Activated naive CD8-positive, alpha-beta T cell (primary cell): Measurements from ENCODE around the gene GLYATL3.
A peak's percentile ranks its signal among the peaks of the same experiment; 100 is the strongest.

ENCODE experiments used
- H3K27ac Mint-ChIP-seq: one replicate; pipeline ENCODE4 v1.8.0; 2021; ENCODE audit warnings: mixed read lengths
- H3K27me3 Mint-ChIP-seq: one replicate; pipeline ENCODE4 v1.8.0; 2021; ENCODE audit warnings: mixed read lengths
- H3K36me3 Mint-ChIP-seq: one replicate; pipeline ENCODE4 v1.8.0; 2021; ENCODE audit warnings: mixed read lengths
- H3K4me1 Mint-ChIP-seq: one replicate; pipeline ENCODE4 v1.8.0; 2021; ENCODE audit warnings: low read depth, mixed read lengths
- H3K4me3 Mint-ChIP-seq: one replicate; pipeline ENCODE4 v1.8.0; 2021; ENCODE audit warnings: mild to moderate bottlenecking, mixed read lengths
- H3K9me3 Mint-ChIP-seq: one replicate; pipeline ENCODE4 v1.8.0; 2021; ENCODE audit warnings: low read depth, mixed read lengths

GLYATL3 gene

DNA sequence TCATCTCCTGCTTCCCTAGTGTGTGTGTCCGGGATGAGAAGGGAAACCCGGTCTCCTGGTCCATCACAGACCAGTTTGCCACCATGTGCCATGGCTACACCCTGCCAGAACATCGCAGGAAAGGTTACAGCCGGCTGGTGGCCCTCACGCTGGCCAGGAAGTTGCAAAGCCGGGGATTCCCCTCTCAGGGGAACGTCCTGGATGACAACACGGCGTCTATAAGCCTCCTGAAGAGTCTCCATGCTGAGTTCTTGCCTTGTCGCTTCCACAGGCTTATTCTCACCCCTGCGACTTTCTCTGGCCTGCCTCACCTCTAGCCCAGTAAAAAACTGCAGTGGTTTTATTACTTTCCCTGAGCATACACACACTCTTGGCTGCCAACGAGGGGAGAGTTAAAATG, 26.9 kb downstream of the GLYATL3 start:
- H3K4me1 Mint-ChIP-seq, result no peaks in the 10 kb centered on the region
- H3K36me3 Mint-ChIP-seq, result no peaks in the 10 kb centered on the region
- no peak overlapping the region for H3K27ac Mint-ChIP-seq
- no peak overlapping the region for H3K4me3 Mint-ChIP-seq
- no peaks in the 10 kb centered on the region for H3K9me3 Mint-ChIP-seq
- no peaks in the 10 kb centered on the region for H3K27me3 Mint-ChIP-seq

GRCh38 chr6:49527320-49527719, 27.6 kb downstream of the GLYATL3 start:
- H3K4me3 Mint-ChIP-seq, result no peak overlapping the region
- H3K9me3 Mint-ChIP-seq, result no peaks in the 10 kb centered on the region
- H3K27ac Mint-ChIP-seq, result no peak overlapping the region
- peaks cover 2% of the 10 kb centered on the region for H3K4me1 Mint-ChIP-seq
- peaks cover 5% of the 10 kb centered on the region for H3K27me3 Mint-ChIP-seq
- no peaks in the 10 kb centered on the region for H3K36me3 Mint-ChIP-seq

- Mint-ChIP-seq H3K9me3 (no peaks in the 10 kb centered on the region), H3K4me1 (peaks cover 2% of the 10 kb centered on the region), H3K27me3 (peaks cover 5% of the 10 kb centered on the region), H3K4me3 (no peak overlapping the region), H3K27ac (no peak overlapping the region), H3K36me3 (no peaks in the 10 kb centered on the region)
These were observed 28.8 kb downstream of the GLYATL3 start for GRCh38 chr6:49528571-49528970.

DNA sequence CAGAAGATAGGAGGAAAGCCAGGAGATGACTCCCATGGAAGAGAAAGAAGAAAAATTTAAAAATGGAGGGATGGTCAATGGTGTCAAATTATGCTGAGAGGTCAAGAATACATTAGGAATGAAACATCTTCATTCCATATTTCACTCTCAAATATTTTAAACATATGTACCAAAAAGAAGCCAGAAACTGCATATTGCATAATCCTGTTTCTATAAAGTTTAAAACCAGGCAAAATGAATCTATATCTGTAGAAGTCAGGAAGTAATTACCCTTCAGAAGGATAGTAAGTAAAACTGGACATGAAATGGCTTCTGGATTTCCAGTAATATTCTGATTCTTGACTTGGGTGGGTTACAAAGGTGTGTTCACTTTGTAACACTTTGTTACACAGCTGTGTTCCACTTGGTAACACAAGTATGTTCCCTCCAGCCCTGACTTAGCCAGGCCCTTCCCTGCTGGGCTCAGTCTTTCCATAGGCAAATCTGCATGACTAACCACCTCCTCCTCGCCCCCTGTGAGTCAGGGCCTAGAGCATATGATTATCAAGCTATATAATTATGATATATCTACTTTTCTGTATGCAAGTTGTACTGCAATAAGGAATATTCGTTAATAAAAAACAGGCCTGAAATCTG, 30.5 kb downstream of the GLYATL3 start:
- Mint-ChIP-seq H3K27me3 (peaks cover 5% of the 10 kb centered on the region), H3K4me1 (peaks cover 2% of the 10 kb centered on the region), H3K36me3 (no peaks in the 10 kb centered on the region), H3K9me3 (no peaks in the 10 kb centered on the region), H3K4me3 (no peak overlapping the region), H3K27ac (no peak overlapping the region)

- H3K4me3 Mint-ChIP-seq, result peak overlapping the region; percentile 51
- peaks cover 2% of the 10 kb centered on the region for H3K4me1 Mint-ChIP-seq
- no peaks in the 10 kb centered on the region for H3K36me3 Mint-ChIP-seq
- H3K9me3 Mint-ChIP-seq, result no peaks in the 10 kb centered on the region
- peaks cover 5% of the 10 kb centered on the region for H3K27me3 Mint-ChIP-seq
- no peak overlapping the region for H3K27ac Mint-ChIP-seq
These were observed 32.2 kb downstream of the GLYATL3 start for GRCh38 chr6:49531774-49532569.

DNA sequence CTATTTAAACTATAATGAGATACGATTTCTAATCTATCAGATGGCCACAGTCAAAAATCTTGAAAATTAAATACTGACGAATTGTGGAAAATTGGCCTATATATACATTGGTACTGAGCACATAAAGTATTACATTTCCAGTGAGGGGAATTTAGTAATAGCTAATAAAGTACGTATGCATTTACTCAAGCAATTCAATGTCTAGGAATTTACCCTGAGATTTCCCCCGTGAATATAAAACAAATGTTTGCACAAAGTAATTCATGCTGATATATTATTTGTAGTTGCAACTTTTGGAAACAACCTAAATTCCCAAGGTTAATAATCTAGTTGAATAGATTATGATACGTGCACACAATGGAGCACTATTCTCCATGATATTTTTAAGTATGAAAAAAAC, 36.1 kb downstream of the GLYATL3 start:
- peaks cover 2% of the 10 kb centered on the region for H3K4me1 Mint-ChIP-seq
- H3K4me3 Mint-ChIP-seq, result no peak overlapping the region
- H3K36me3 Mint-ChIP-seq, result no peaks in the 10 kb centered on the region
- H3K27me3 Mint-ChIP-seq, result peaks cover 5% of the 10 kb centered on the region
- H3K27ac Mint-ChIP-seq, result no peak overlapping the region
- H3K9me3 Mint-ChIP-seq, result no peaks in the 10 kb centered on the region

DNA sequence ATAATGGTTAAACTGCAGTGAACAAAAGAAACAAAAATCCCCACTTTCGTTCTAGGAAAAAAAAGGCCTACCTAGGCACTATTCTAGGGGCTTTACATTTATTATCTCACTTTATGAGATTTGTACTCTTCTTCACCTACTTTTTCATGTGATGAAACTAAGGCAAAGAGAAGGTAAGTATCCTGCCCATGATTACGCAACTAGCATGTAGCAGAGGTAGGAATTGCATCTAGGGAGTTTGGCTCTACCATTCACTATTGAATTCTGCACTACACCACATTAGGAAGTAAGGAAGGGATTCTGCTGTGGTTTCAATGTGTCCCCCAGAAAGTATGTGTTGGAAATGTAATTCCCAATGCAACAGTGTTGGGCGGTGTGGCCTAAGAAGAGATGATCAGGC, 39.4 kb downstream of the GLYATL3 start:
- no peaks in the 10 kb centered on the region for H3K4me1 Mint-ChIP-seq
- no peak overlapping the region for H3K27ac Mint-ChIP-seq
- H3K9me3 Mint-ChIP-seq, result no peaks in the 10 kb centered on the region
- no peaks in the 10 kb centered on the region for H3K27me3 Mint-ChIP-seq
- no peaks in the 10 kb centered on the region for H3K36me3 Mint-ChIP-seq
- no peak overlapping the region for H3K4me3 Mint-ChIP-seq

DNA sequence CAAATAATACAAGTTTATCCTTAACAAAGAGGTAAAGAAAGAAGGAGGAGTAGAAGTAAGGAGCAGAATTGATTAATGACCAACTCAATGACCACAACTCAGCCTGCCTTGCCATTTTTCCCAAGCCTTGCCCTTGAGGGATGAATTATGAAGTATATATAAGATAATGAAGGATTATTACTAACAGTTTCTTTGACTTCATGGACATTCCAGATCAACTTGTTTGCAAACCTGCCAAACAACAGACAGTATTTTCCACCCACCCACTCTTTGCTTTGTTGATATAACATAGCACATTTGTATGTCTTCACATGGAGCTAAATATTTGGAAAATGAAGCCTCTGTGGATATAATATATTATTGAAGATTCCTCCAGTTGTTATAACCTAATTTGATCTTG, 40.9 kb downstream of the GLYATL3 start:
- Mint-ChIP-seq H3K27me3 (no peaks in the 10 kb centered on the region), H3K27ac (no peak overlapping the region), H3K4me1 (no peaks in the 10 kb centered on the region), H3K4me3 (no peak overlapping the region), H3K36me3 (no peaks in the 10 kb centered on the region), H3K9me3 (no peaks in the 10 kb centered on the region)

DNA sequence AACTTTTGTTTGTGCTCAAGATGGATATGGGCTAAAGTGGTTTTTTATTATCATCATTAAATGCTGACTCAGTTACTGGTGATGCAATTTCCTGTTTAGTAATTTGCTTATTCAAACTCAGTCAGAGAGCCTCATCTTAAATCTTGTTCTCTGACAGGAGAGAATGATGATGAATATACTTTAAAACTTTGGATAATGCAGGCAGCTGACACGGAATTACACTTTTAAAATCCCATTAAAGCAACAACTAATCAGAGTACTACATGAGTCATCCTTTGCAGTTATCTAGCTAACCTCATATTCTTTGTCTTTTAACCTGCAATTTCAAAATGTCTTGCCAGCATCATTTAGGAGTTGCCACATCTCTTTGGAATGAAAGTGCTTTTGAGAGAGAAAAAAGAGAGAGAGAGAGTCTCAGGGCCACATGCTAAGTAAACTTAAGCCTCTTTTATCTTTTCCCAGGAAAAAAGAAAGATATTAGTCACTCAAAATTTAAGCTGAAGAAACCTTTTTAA, 41.5 kb downstream of the GLYATL3 start:
- no peak overlapping the region for H3K4me3 Mint-ChIP-seq
- no peak overlapping the region for H3K27ac Mint-ChIP-seq
- H3K4me1 Mint-ChIP-seq, result no peaks in the 10 kb centered on the region
- no peaks in the 10 kb centered on the region for H3K9me3 Mint-ChIP-seq
- H3K27me3 Mint-ChIP-seq, result no peaks in the 10 kb centered on the region
- no peaks in the 10 kb centered on the region for H3K36me3 Mint-ChIP-seq

- no peaks in the 10 kb centered on the region for H3K4me1 Mint-ChIP-seq
- no peak overlapping the region for H3K4me3 Mint-ChIP-seq
- no peaks in the 10 kb centered on the region for H3K9me3 Mint-ChIP-seq
- no peaks in the 10 kb centered on the region for H3K36me3 Mint-ChIP-seq
- peaks cover 4% of the 10 kb centered on the region for H3K27me3 Mint-ChIP-seq
- no peak overlapping the region for H3K27ac Mint-ChIP-seq
These were observed 42.2 kb downstream of the GLYATL3 start for GRCh38 chr6:49541936-49542335.

GRCh38 chr6:49543087-49543858, 43.5 kb downstream of the GLYATL3 start:
- Mint-ChIP-seq H3K27me3 (peaks cover 5% of the 10 kb centered on the region), H3K36me3 (no peaks in the 10 kb centered on the region), H3K27ac (no peak overlapping the region), H3K9me3 (no peaks in the 10 kb centered on the region), H3K4me3 (no peak overlapping the region), H3K4me1 (no peaks in the 10 kb centered on the region)

DNA sequence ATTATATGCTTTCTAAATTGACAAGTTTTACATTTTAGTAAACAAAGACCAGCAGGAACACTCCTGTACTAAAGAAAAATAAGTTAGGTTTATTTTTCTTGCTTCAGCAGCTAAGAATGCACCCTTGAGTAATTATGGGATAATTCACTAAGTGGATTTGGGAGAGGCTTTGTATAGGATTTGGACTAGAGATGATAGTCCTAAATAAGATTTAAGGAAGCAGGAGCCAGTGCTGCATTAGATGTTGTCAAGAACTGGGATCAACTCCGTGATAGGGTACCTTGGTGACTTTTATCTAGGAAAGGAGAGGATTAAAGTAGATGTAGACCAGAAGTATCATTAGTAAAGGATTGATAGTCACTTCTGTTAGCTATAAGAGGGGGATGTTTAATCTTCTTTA, 46.6 kb downstream of the GLYATL3 start:
- H3K27ac Mint-ChIP-seq, result no peak overlapping the region
- no peaks in the 10 kb centered on the region for H3K9me3 Mint-ChIP-seq
- H3K4me3 Mint-ChIP-seq, result no peak overlapping the region
- peaks cover 10% of the 10 kb centered on the region for H3K27me3 Mint-ChIP-seq
- H3K4me1 Mint-ChIP-seq, result peaks cover 10% of the 10 kb centered on the region
- no peaks in the 10 kb centered on the region for H3K36me3 Mint-ChIP-seq

- peaks cover 12% of the 10 kb centered on the region for H3K27me3 Mint-ChIP-seq
- no peak overlapping the region for H3K4me3 Mint-ChIP-seq
- H3K36me3 Mint-ChIP-seq, result no peaks in the 10 kb centered on the region
These were observed 49.0 kb downstream of the GLYATL3 start for GRCh38 chr6:49548613-49549304.

GRCh38 chr6:49549691-49550491, 50.2 kb downstream of the GLYATL3 start:
- Mint-ChIP-seq H3K36me3 (no peaks in the 10 kb centered on the region), H3K4me1 (peaks cover 23% of the 10 kb centered on the region), H3K27me3 (peaks cover 14% of the 10 kb centered on the region), H3K27ac (no peak overlapping the region), H3K4me3 (peak overlapping the region; percentile 63), H3K9me3 (no peaks in the 10 kb centered on the region)

More at GRCh38 chr6:49548613-49549304, 49.0 kb downstream of the GLYATL3 start:
- no peak overlapping the region for H3K27ac Mint-ChIP-seq
- H3K9me3 Mint-ChIP-seq, result no peaks in the 10 kb centered on the region
- H3K4me1 Mint-ChIP-seq, result peaks cover 23% of the 10 kb centered on the region
